Measurements from ENCODE around the gene DESI2. TPM values are rescaled to one million over a fixed set of nuclear protein-coding genes. Genes with fewer than 3 reads are reported as not detected.
A peak's percentile ranks its signal among the peaks of the same experiment; 100 is the strongest.
"Not testable (repeated sequence)": the region's sequence is repeated elsewhere in the genome, so short reads cannot be mapped to it uniquely, and the experiment has no call there.

DESI2 gene
- total RNA-seq, 1 donor from 2014 or later: 43.7 TPM

- Histone ChIP-seq H3K36me3 (no peaks in the 10 kb centered on the region), H3K27me3 (ENCODE audit: low read depth) (no peaks in the 10 kb centered on the region)
These were observed 21.5 kb downstream of the DESI2 start for GRCh38 chr1:244674446-244674845.

GRCh38 chr1:244675167-244675566, 22.2 kb downstream of the DESI2 start:
- intact Hi-C loops (cut with DNase I): no loop called here
- H3K27me3 ChIP-seq (ENCODE audit: low read depth): no peaks in the 10 kb centered on the region
- no peak for ATAC-seq

More at GRCh38 chr1:244674446-244674845, 21.5 kb downstream of the DESI2 start:
- ATAC-seq: no peak
- H3K4me3 ChIP-seq: no peak overlapping the region
- TF ChIP-seq, protein P1, sequence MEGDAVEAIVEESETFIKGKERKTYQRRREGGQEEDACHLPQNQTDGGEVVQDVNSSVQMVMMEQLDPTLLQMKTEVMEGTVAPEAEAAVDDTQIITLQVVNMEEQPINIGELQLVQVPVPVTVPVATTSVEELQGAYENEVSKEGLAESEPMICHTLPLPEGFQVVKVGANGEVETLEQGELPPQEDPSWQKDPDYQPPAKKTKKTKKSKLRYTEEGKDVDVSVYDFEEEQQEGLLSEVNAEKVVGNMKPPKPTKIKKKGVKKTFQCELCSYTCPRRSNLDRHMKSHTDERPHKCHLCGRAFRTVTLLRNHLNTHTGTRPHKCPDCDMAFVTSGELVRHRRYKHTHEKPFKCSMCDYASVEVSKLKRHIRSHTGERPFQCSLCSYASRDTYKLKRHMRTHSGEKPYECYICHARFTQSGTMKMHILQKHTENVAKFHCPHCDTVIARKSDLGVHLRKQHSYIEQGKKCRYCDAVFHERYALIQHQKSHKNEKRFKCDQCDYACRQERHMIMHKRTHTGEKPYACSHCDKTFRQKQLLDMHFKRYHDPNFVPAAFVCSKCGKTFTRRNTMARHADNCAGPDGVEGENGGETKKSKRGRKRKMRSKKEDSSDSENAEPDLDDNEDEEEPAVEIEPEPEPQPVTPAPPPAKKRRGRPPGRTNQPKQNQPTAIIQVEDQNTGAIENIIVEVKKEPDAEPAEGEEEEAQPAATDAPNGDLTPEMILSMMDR (IDR thresholded peaks at IDR 0.05): no peak
- H3K27ac ChIP-seq: no peak overlapping the region
- no peak for DNase-seq
- intact Hi-C loops (cut with DNase I): no loop called here
- H3K4me1 ChIP-seq: peaks cover 17% of the 10 kb centered on the region
- no peaks in the 10 kb centered on the region for H3K9me3 ChIP-seq

DNA sequence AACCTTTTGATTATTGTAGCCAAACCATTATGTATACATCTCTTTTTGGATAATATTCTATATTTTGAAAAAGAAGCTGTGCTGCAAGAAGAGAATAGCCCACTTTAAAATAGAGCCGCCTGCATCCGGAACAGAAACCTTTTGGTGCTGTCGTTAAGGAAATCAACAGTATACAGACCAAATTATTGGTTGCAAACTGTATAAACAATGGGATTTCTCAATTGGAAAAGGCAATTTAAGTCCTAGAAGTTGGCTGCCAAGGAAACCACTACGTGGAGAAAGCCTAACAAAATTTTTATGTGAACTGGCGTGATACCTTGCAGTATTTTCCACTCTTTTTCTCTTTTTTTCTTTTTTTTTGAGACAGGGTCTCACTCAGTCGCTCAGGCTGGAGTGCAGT, 25.8 kb downstream of the DESI2 start:
- TF ChIP-seq, protein P1 (IDR thresholded peaks at IDR 0.05): no peak
- no peak for DNase-seq
- Histone ChIP-seq H3K9me3 (no peaks in the 10 kb centered on the region), H3K36me3 (peaks cover 5% of the 10 kb centered on the region), H3K27ac (peak overlapping the region; percentile 58), H3K4me1 (peaks cover 28% of the 10 kb centered on the region), H3K4me3 (no peak overlapping the region), H3K27me3 (ENCODE audit: low read depth) (no peaks in the 10 kb centered on the region)
- peak in 1 of 2 donors; percentile 63 for ATAC-seq
- intact Hi-C loops (cut with DNase I): no loop called here

More at GRCh38 chr1:244675167-244675566, 22.2 kb downstream of the DESI2 start:
- no peaks in the 10 kb centered on the region for H3K36me3 ChIP-seq
- H3K9me3 ChIP-seq: no peaks in the 10 kb centered on the region
- no peak for DNase-seq
- H3K27ac ChIP-seq: no peak overlapping the region
- TF ChIP-seq, protein P1 (IDR thresholded peaks at IDR 0.05): no peak
- peaks cover 23% of the 10 kb centered on the region for H3K4me1 ChIP-seq
- no peak overlapping the region for H3K4me3 ChIP-seq

- Histone ChIP-seq H3K36me3 (peaks cover 5% of the 10 kb centered on the region), H3K27ac (no peak overlapping the region), H3K4me3 (no peak overlapping the region), H3K9me3 (no peaks in the 10 kb centered on the region), H3K4me1 (peaks cover 24% of the 10 kb centered on the region), H3K27me3 (ENCODE audit: low read depth) (no peaks in the 10 kb centered on the region)
- DNase-seq (no peak), ATAC-seq (no peak)
- TF ChIP-seq, protein P1 (IDR thresholded peaks at IDR 0.05): no peak
- intact Hi-C loops (cut with DNase I): no loop called here
These were observed 27.7 kb downstream of the DESI2 start for GRCh38 chr1:244680667-244681066.

DNA sequence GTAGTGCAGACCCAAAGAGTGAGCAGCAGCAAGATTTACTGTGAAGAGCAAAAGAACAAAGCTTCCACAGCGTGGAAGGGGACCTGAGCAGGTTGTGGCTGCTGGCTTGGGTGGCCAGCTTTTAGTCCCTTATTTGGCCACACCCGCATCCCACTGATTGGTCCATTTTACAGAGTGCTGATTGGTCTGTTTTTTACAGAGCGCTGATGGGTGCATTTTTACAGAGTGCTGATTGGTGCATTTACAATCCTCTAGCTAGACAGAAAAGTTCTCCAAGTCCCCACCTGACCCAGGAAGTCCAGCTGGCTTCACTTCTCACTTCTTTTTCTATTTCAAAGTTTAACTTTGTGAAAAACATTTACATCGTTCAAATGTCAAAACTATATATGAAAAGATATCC, 29.2 kb downstream of the DESI2 start:
- intact Hi-C loops (cut with DNase I); H3K4me3 ChIP-seq; H3K9me3 ChIP-seq; DNase-seq; ATAC-seq; H3K27me3 ChIP-seq (ENCODE audit: low read depth); H3K27ac ChIP-seq: not testable (repeated sequence)
- Histone ChIP-seq H3K4me1 (peaks cover 24% of the 10 kb centered on the region), H3K36me3 (peaks cover 13% of the 10 kb centered on the region)

DNA sequence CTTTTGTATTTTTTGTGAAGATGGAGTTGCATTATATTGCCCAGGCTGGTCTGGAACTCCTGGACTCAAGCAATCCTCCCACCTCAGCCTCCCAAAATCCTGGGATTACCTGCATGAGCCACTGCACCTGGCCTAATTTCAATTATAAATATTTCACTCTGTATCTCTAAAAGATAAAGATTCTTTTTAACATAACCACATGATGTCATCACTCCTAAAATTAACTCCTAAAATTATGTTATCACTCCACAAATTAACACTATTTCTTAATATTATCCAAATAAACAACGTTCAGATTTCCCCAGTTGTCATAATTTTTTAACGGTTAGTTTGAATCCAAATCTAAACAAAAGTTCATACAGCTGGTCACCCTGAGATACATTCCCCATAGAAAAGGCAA, 43.0 kb downstream of the DESI2 start:
- ATAC-seq: no peak
- DNase-seq: no peak
- H3K4me1 ChIP-seq: no peaks in the 10 kb centered on the region
- intact Hi-C loops (cut with DNase I): no loop called here
- H3K36me3 ChIP-seq: peaks cover 94% of the 10 kb centered on the region
- H3K27me3 ChIP-seq (ENCODE audit: low read depth): no peaks in the 10 kb centered on the region
- no peak overlapping the region for H3K27ac ChIP-seq
- H3K4me3 ChIP-seq: no peak overlapping the region
- TF ChIP-seq, protein P1 (IDR thresholded peaks at IDR 0.05): no peak
- H3K9me3 ChIP-seq: no peaks in the 10 kb centered on the region

Measured in lower lobe of right lung (tissue), 2 donors.